WTC11 (cell line): ENCODE results near the gene ITPRID1. TPM values are rescaled to one million over a fixed set of nuclear protein-coding genes. Genes with fewer than 3 reads are reported as not detected.

Experiments used
- ATAC-seq: fragments of 200-7000 bp; cut with Tn5 transposase; 2 replicates; pipeline ENCODE4 v1.10.0; 2021; ENCODE audit warnings: mild to moderate bottlenecking, moderate library complexity
- CTCF ChIA-PET: fragments of 300-600 bp; sonication (Branson Sonifier 250); formaldehyde crosslinking; loops from one replicate; lab custom pipeline; 2021; ENCODE audit warnings: antibody characterized with exemption; lab: Charles Lee
- POLR2A ChIA-PET: fragments of 350-600 bp; sonication (Branson Sonifier 250); formaldehyde crosslinking; loops from one replicate; lab custom pipeline; 2021; ENCODE audit warnings: antibody characterized with exemption; lab: Charles Lee
- DNase-seq: peaks from one replicate; pipeline ENCODE4 v3.0.0; 2021; ENCODE audit warnings: low spot score
- H3K27ac Mint-ChIP-seq: 2 replicates; pipeline ENCODE4 v1.8.0; 2021; ENCODE audit warnings: mixed read lengths
- H3K27me3 Mint-ChIP-seq: 2 replicates; pipeline ENCODE4 v1.8.0; 2021; ENCODE audit warnings: low read depth, mild to moderate bottlenecking, moderate library complexity, mixed read lengths
- H3K36me3 Mint-ChIP-seq: 2 replicates; pipeline ENCODE4 v1.8.0; 2021; ENCODE audit warnings: mixed read lengths
- H3K4me1 Mint-ChIP-seq: 2 replicates; pipeline ENCODE4 v1.8.0; 2022; ENCODE audit warnings: mixed read lengths
- H3K4me3 Mint-ChIP-seq: 2 replicates; pipeline ENCODE4 v1.8.0; 2021; ENCODE audit warnings: mild to moderate bottlenecking, moderate library complexity, mixed read lengths
- H3K9me3 Mint-ChIP-seq: 2 replicates; pipeline ENCODE4 v1.8.0; 2021; ENCODE audit warnings: mixed read lengths
- ATF1 ChIP-seq: sonication (generic); formaldehyde crosslinking; IDR thresholded peaks from 2 replicates; pipeline ENCODE4 v1.8.1; 2023; ENCODE audit warnings: mild to moderate bottlenecking, moderate library complexity, missing genetic modification reagents
- CREM ChIP-seq: sonication (generic); formaldehyde crosslinking; IDR thresholded peaks from 2 replicates; pipeline ENCODE4 v1.8.1; 2022; ENCODE audit warnings: mild to moderate bottlenecking, missing genetic modification reagents, moderate library complexity
- ELF4 ChIP-seq: sonication (generic); formaldehyde crosslinking; IDR thresholded peaks from 2 replicates; pipeline ENCODE4 v1.8.1; 2022; ENCODE audit warnings: low read depth, mild to moderate bottlenecking, moderate library complexity, missing genetic modification reagents
- FOXP4 ChIP-seq: sonication (generic); formaldehyde crosslinking; IDR thresholded peaks from 2 replicates; pipeline ENCODE4 v1.8.0; 2022; ENCODE audit warnings: mild to moderate bottlenecking, missing genetic modification reagents
- HMGXB4 ChIP-seq: sonication (generic); formaldehyde crosslinking; IDR thresholded peaks from 2 replicates; pipeline ENCODE4 v1.8.1; 2023; ENCODE audit warnings: mild to moderate bottlenecking, moderate library complexity, missing genetic modification reagents
- IRF2 ChIP-seq: sonication (generic); formaldehyde crosslinking; IDR thresholded peaks from 2 replicates; pipeline ENCODE4 v1.8.0; 2022; ENCODE audit warnings: low read depth, missing genetic modification reagents, borderline replicate concordance
- MYBL2 ChIP-seq: sonication (generic); formaldehyde crosslinking; IDR thresholded peaks from 2 replicates; pipeline ENCODE4 v1.8.1; 2023; ENCODE audit warnings: mild to moderate bottlenecking, moderate library complexity, missing genetic modification reagents
- NFATC4 ChIP-seq: fragments of 250-450 bp; sonication (Bioruptor Pico); IDR thresholded peaks from 2 replicates; pipeline ENCODE4 v1.9.0; 2021; ENCODE audit warnings: mild to moderate bottlenecking
- NFYB ChIP-seq: sonication (generic); formaldehyde crosslinking; conservative IDR thresholded peaks from 2 replicates; pipeline ENCODE4 v1.8.0; 2022; ENCODE audit warnings: low read depth, missing genetic modification reagents
- NR1H2 ChIP-seq: sonication (generic); formaldehyde crosslinking; IDR thresholded peaks from 2 replicates; pipeline ENCODE4 v1.9.0; 2021; ENCODE audit warnings: mild to moderate bottlenecking, moderate library complexity, missing genetic modification reagents
- NR2C2 ChIP-seq: sonication (generic); formaldehyde crosslinking; IDR thresholded peaks from 2 replicates; pipeline ENCODE4 v1.8.0; 2022; ENCODE audit warnings: mild to moderate bottlenecking, missing genetic modification reagents
- OVOL2 ChIP-seq: fragments of 250-450 bp; sonication (Bioruptor Pico); IDR thresholded peaks from 2 replicates; pipeline ENCODE4 v1.9.0; 2021; ENCODE audit warnings: mild to moderate bottlenecking, borderline replicate concordance
- PRRX2 ChIP-seq: fragments of 250-450 bp; sonication (Bioruptor Pico); IDR thresholded peaks from 2 replicates; pipeline ENCODE4 v1.8.0; 2021; ENCODE audit warnings: mild to moderate bottlenecking
- SMAD4 ChIP-seq: sonication (generic); formaldehyde crosslinking; IDR thresholded peaks from 2 replicates; pipeline ENCODE4 v1.8.0; 2022; ENCODE audit warnings: mild to moderate bottlenecking, missing genetic modification reagents
- TP53 ChIP-seq: sonication (generic); formaldehyde crosslinking; IDR thresholded peaks from 2 replicates; pipeline ENCODE4 v1.8.1; 2023; ENCODE audit warnings: mild to moderate bottlenecking, missing genetic modification reagents
- USF2 ChIP-seq: sonication (generic); formaldehyde crosslinking; IDR thresholded peaks from 2 replicates; pipeline ENCODE4 v1.8.1; 2023; ENCODE audit warnings: mild to moderate bottlenecking, missing genetic modification reagents, moderate library complexity
- ZNF219 ChIP-seq: sonication (generic); formaldehyde crosslinking; IDR thresholded peaks from 2 replicates; pipeline ENCODE4 v1.8.0; 2023; ENCODE audit warnings: missing genetic modification reagents, mild to moderate bottlenecking, borderline replicate concordance
- ZNF281 ChIP-seq: sonication (generic); formaldehyde crosslinking; IDR thresholded peaks from 2 replicates; pipeline ENCODE4 v1.8.0; 2023; ENCODE audit warnings: mild to moderate bottlenecking, missing genetic modification reagents
- ZNF317 ChIP-seq: sonication (generic); formaldehyde crosslinking; IDR thresholded peaks from 2 replicates; pipeline ENCODE4 v1.8.1; 2023; ENCODE audit warnings: low read depth, mild to moderate bottlenecking, moderate library complexity, missing genetic modification reagents, borderline replicate concordance
- ZNF416 ChIP-seq: fragments of 250-450 bp; sonication (Bioruptor Pico); IDR thresholded peaks from 2 replicates; pipeline ENCODE4 v1.9.0; 2021; ENCODE audit warnings: mild to moderate bottlenecking, inconsistent platforms
- ZNF671 ChIP-seq: fragments of 250-450 bp; sonication (Bioruptor Pico); IDR thresholded peaks from 2 replicates; pipeline ENCODE4 v1.8.0; 2021; ENCODE audit warnings: mild to moderate bottlenecking
- ZSCAN18 ChIP-seq: fragments of 250-450 bp; sonication (Bioruptor Pico); IDR thresholded peaks from 2 replicates; pipeline ENCODE4 v2.1.2; 2022; ENCODE audit warnings: mild to moderate bottlenecking, moderate library complexity
- total RNA-seq: library from RNA; stranded (reverse); gene quantifications from 3 replicates; pipeline ENCODE4 v1.2.3, GENCODE V29; 2021
- TF ChIP-seq, protein P1 (sequence below): sonication (generic); formaldehyde crosslinking; IDR thresholded peaks from 2 replicates; pipeline ENCODE4 v1.8.1; 2023; ENCODE audit warnings: mild to moderate bottlenecking, missing genetic modification reagents
- TF ChIP-seq, protein P2 (sequence below): sonication (generic); formaldehyde crosslinking; IDR thresholded peaks from 2 replicates; pipeline ENCODE4 v1.8.0; 2022; ENCODE audit warnings: mild to moderate bottlenecking, missing genetic modification reagents

ITPRID1 gene
- total RNA-seq, 1 experiment from 2014 or later = 0.98 TPM

DNA sequence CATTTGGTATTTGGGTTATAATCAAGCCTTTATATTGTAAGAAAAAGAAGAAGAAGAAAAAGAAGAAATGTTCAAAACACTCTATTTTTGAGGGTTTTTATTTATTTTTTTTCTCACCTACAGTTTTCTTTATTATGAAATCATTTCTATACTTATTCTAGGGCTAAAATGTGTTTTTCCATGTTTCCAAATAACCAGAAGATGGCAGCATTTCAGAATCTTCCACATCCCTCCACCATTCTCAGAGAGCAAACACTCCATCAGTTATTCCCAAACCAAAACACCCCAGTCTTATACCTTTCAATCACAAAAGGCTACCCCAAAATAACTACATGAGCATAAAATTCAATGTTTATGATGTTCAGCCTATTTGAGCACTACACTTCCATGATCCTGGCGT is 134.4 kb downstream of the ITPRID1 start:
- ChIA-PET CTCF (interaction anchor here (0.6 to 1.7 kb wide), 8 partner anchors 12 to 312 kb away, joined by 3 to 5 read pairs (median 3); no protein-coding TSS in a partner anchor), POLR2A (no interaction called here)
- no peaks in the 10 kb centered on the region for H3K9me3 Mint-ChIP-seq
- H3K4me1 Mint-ChIP-seq = peaks cover 92% of the 10 kb centered on the region
- H3K27me3 Mint-ChIP-seq = peaks cover 37% of the 10 kb centered on the region
- no peak for ATAC-seq
- no peak overlapping the region for H3K4me3 Mint-ChIP-seq
- no peak overlapping the region for H3K27ac Mint-ChIP-seq
- DNase-seq = no peak
- TF ChIP-seq ZNF671 (CRISPR knock-in tag) (no peak), MYBL2 (CRISPR knock-in tag) (no peak), ZNF317 (no peak), NR1H2 (CRISPR knock-in tag) (no peak), NFYB (CRISPR knock-in tag) (no peak), IRF2 (CRISPR knock-in tag) (no peak), OVOL2 (no peak), NR2C2 (CRISPR knock-in tag) (no peak)
- TF ChIP-seq, all 79 proteins: peak for 0
- no peaks in the 10 kb centered on the region for H3K36me3 Mint-ChIP-seq

DNA sequence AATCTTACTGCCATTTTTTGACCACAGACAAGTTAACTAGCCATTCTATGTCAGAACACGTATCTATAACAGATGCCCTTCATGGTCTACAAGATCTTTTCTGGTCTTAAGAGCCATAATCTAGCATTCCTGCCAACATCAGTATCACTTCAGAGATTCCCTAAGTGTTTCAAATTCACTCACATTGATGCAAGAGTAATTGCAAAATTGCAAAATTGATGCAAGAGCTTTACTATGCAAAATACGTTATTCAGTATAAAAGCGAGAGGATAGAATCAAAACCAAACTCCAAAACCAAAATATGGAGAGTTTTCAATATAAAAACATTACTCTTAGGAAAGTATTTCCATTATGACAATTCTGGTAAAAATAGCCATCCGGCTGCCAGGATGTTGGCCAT is 135.0 kb downstream of the ITPRID1 start:
- ChIA-PET CTCF (interaction anchor here (0.6 to 1.7 kb wide), 10 partner anchors 13 to 555 kb away, joined by 3 to 5 read pairs (median 3); no protein-coding TSS in a partner anchor), POLR2A (no interaction called here)
- DNase-seq (no peak), ATAC-seq (no peak)
- H3K27ac Mint-ChIP-seq = no peak overlapping the region
- H3K9me3 Mint-ChIP-seq = no peaks in the 10 kb centered on the region
- peaks cover 37% of the 10 kb centered on the region for H3K27me3 Mint-ChIP-seq
- H3K4me3 Mint-ChIP-seq = no peak overlapping the region
- H3K4me1 Mint-ChIP-seq = peaks cover 97% of the 10 kb centered on the region
- H3K36me3 Mint-ChIP-seq = no peaks in the 10 kb centered on the region
- no peak for TF ChIP-seq ZNF219 (CRISPR knock-in tag)
- no peak for TF ChIP-seq ZNF416
- TF ChIP-seq CREM = no peak
- no peak for TF ChIP-seq FOXP4 (CRISPR knock-in tag)
- no peak for TF ChIP-seq USF2 (CRISPR knock-in tag)
- TF ChIP-seq, protein P1, sequence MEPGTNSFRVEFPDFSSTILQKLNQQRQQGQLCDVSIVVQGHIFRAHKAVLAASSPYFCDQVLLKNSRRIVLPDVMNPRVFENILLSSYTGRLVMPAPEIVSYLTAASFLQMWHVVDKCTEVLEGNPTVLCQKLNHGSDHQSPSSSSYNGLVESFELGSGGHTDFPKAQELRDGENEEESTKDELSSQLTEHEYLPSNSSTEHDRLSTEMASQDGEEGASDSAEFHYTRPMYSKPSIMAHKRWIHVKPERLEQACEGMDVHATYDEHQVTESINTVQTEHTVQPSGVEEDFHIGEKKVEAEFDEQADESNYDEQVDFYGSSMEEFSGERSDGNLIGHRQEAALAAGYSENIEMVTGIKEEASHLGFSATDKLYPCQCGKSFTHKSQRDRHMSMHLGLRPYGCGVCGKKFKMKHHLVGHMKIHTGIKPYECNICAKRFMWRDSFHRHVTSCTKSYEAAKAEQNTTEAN (CRISPR knock-in tag) = no peak
- TF ChIP-seq NFATC4 (CRISPR knock-in tag) = no peak
- TF ChIP-seq PRRX2 (CRISPR knock-in tag) = no peak
- TF ChIP-seq ZNF281 (CRISPR knock-in tag) = no peak
- TF ChIP-seq TP53 (CRISPR knock-in tag) = no peak
- no peak for TF ChIP-seq ELF4 (CRISPR knock-in tag)
- TF ChIP-seq ZSCAN18 (CRISPR knock-in tag) = no peak
- TF ChIP-seq, protein P2, sequence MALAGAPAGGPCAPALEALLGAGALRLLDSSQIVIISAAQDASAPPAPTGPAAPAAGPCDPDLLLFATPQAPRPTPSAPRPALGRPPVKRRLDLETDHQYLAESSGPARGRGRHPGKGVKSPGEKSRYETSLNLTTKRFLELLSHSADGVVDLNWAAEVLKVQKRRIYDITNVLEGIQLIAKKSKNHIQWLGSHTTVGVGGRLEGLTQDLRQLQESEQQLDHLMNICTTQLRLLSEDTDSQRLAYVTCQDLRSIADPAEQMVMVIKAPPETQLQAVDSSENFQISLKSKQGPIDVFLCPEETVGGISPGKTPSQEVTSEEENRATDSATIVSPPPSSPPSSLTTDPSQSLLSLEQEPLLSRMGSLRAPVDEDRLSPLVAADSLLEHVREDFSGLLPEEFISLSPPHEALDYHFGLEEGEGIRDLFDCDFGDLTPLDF = no peak
- no peak for TF ChIP-seq HMGXB4 (CRISPR knock-in tag)
- TF ChIP-seq ATF1 (CRISPR knock-in tag) = no peak
- no peak for TF ChIP-seq SMAD4 (CRISPR knock-in tag)
